ENCODE measurements around the gene ZNF324.

- TF ChIP-seq, protein P1, sequence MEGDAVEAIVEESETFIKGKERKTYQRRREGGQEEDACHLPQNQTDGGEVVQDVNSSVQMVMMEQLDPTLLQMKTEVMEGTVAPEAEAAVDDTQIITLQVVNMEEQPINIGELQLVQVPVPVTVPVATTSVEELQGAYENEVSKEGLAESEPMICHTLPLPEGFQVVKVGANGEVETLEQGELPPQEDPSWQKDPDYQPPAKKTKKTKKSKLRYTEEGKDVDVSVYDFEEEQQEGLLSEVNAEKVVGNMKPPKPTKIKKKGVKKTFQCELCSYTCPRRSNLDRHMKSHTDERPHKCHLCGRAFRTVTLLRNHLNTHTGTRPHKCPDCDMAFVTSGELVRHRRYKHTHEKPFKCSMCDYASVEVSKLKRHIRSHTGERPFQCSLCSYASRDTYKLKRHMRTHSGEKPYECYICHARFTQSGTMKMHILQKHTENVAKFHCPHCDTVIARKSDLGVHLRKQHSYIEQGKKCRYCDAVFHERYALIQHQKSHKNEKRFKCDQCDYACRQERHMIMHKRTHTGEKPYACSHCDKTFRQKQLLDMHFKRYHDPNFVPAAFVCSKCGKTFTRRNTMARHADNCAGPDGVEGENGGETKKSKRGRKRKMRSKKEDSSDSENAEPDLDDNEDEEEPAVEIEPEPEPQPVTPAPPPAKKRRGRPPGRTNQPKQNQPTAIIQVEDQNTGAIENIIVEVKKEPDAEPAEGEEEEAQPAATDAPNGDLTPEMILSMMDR (IDR thresholded peaks at IDR 0.05; ENCODE audit: insufficient read depth, low read length) = no peak
- TF ChIP-seq, protein P2, sequence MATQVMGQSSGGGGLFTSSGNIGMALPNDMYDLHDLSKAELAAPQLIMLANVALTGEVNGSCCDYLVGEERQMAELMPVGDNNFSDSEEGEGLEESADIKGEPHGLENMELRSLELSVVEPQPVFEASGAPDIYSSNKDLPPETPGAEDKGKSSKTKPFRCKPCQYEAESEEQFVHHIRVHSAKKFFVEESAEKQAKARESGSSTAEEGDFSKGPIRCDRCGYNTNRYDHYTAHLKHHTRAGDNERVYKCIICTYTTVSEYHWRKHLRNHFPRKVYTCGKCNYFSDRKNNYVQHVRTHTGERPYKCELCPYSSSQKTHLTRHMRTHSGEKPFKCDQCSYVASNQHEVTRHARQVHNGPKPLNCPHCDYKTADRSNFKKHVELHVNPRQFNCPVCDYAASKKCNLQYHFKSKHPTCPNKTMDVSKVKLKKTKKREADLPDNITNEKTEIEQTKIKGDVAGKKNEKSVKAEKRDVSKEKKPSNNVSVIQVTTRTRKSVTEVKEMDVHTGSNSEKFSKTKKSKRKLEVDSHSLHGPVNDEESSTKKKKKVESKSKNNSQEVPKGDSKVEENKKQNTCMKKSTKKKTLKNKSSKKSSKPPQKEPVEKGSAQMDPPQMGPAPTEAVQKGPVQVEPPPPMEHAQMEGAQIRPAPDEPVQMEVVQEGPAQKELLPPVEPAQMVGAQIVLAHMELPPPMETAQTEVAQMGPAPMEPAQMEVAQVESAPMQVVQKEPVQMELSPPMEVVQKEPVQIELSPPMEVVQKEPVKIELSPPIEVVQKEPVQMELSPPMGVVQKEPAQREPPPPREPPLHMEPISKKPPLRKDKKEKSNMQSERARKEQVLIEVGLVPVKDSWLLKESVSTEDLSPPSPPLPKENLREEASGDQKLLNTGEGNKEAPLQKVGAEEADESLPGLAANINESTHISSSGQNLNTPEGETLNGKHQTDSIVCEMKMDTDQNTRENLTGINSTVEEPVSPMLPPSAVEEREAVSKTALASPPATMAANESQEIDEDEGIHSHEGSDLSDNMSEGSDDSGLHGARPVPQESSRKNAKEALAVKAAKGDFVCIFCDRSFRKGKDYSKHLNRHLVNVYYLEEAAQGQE (IDR thresholded peaks at IDR 0.05; ENCODE audit: insufficient replicate concordance, low read depth) = no peak
- TF ChIP-seq POLR2AphosphoS5 (IDR thresholded peaks at IDR 0.05; ENCODE audit: low read depth) = no peak
Measured at GRCh38 chr19:58479736-58480480, 13.0 kb downstream of the ZNF324 start.

Data from HL-60 (cell line).